Measurements from ENCODE around the gene C1orf159. TPM values are rescaled to one million over a fixed set of nuclear protein-coding genes. Genes with fewer than 3 reads are reported as not detected.

C1orf159 gene
- total and polyA plus RNA-seq, 9 of the 15 experiments (the other 6 are each of a cell fraction or from before 2014, with no cell fraction given), result 0.28 to 54.9 (median 10.6) TPM

DNA sequence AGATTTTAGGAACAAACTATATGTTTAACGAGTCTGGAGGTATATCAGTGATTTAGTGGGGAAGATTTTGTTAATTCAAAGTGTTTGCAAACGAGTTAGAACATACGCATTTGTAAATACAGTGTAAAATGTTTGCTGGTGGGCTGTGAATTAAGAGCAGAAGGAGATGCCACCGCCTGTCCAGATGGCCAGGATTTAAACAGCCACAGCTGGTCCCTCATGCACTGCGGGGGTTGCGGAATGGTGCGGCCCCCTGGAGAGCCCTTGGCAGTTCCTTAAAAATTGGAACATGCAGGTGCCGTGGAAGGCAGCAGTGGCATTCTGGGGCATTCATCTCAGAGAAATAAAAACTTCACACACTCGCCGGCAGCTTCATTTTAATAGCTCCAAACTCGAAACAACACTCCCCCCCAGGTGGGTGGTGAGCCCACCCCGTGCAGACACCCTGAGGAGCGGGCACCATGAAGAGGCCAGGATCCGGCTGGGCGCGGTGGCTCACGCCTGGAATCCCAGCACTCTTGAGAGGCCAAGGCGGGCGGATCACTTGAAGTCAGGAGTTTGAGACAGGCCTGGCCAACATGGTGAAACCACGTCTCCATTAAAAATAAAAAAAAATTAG lies 3.5 kb upstream of the C1orf159 start:
- DNase-seq (ENCODE audit: extremely low read depth in 1 of 4, low spot score in 3 of 4) (no peak), ATAC-seq (no peak), FAIRE-seq (no peak)
- no TSS peak for BruUV-seq (replicated peaks)
- H3K36me3 ChIP-seq (ENCODE audit: control insufficient read depth, insufficient read depth, low read length), result no peaks in the 10 kb centered on the region
- H3K9ac ChIP-seq (ENCODE audit: insufficient read depth in 1 of 2, low read depth in 2 of 2, low read length in 2 of 2), result no peak overlapping the region
- CTCF ChIA-PET (ENCODE audit: low intra/inter-chr PET ratio), result no interaction called here
- H3K79me2 ChIP-seq (ENCODE audit: control insufficient read depth, insufficient read depth, low read length), result peaks cover 12% of the 10 kb centered on the region
- TF ChIP-seq ZNF140 (CRISPR knock-in tag; IDR thresholded peaks at IDR 0.05) (no peak), FOSL1 (tag; conservative IDR thresholded peaks at IDR 0.05) (no peak), EZH2 (IDR thresholded peaks at IDR 0.05; ENCODE audit: borderline replicate concordance, low read depth, low read length) (peak; percentile 62; the same call in 1 of the 2 replicates), NCOA1 (IDR thresholded peaks at IDR 0.05; ENCODE audit: low read depth) (no peak), ZNF583 (CRISPR knock-in tag; IDR thresholded peaks at IDR 0.05) (no peak)
- TF ChIP-seq, protein P1, sequence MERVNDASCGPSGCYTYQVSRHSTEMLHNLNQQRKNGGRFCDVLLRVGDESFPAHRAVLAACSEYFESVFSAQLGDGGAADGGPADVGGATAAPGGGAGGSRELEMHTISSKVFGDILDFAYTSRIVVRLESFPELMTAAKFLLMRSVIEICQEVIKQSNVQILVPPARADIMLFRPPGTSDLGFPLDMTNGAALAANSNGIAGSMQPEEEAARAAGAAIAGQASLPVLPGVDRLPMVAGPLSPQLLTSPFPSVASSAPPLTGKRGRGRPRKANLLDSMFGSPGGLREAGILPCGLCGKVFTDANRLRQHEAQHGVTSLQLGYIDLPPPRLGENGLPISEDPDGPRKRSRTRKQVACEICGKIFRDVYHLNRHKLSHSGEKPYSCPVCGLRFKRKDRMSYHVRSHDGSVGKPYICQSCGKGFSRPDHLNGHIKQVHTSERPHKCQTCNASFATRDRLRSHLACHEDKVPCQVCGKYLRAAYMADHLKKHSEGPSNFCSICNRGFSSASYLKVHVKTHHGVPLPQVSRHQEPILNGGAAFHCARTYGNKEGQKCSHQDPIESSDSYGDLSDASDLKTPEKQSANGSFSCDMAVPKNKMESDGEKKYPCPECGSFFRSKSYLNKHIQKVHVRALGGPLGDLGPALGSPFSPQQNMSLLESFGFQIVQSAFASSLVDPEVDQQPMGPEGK (CRISPR knock-in tag; IDR thresholded peaks at IDR 0.05; ENCODE audit: borderline replicate concordance), result no peak
- H3K9me3 ChIP-seq (replicated peaks; ENCODE audit: control insufficient read depth, insufficient read depth, low read depth, low read length), result peaks cover 14% of the 10 kb centered on the region
- H3K4me3 ChIP-seq, result no peak overlapping the region
- peaks cover 25 to 54% of the 10 kb centered on the region in 2 experiments; a peak in 4 of 5 replicates for H3K27me3 ChIP-seq (ENCODE audit: control insufficient read depth in 2 of 2, insufficient read depth in 2 of 2, low read length in 2 of 2)
- 16% methylated on average over 20 of the region's 20 CpGs for WGBS (ENCODE audit: insufficient coverage, low coverage, missing lambda C conversion rate)
- peaks cover 0 to 59% of the 10 kb centered on the region in 2 experiments; a peak in 3 of 5 replicates for H3K4me1 ChIP-seq (replicated peaks in 1 of 2; ENCODE audit: control insufficient read depth in 2 of 2, insufficient read depth in 2 of 2, low read length in 2 of 2)
- peaks cover 4% of the 10 kb centered on the region; the same call in 1 of the 2 replicates for H4K20me1 ChIP-seq (replicated peaks; ENCODE audit: control insufficient read depth, insufficient read depth, low read length)
- no peaks in the 10 kb centered on the region for H3K9me1 ChIP-seq (ENCODE audit: control insufficient read depth, insufficient read depth, low read length)
- no peak overlapping the region for H3K4me2 ChIP-seq (ENCODE audit: insufficient read depth, low read length)
- POLR2A ChIA-PET, result no interaction called here
- in situ Hi-C loops (cut with MboI) (no loop called here), intact Hi-C loops (cut with micrococcal nuclease) (no loop called here)
- no peak overlapping the region for H3K27ac ChIP-seq (ENCODE audit: extremely low read depth, low read depth, low read length)
- no peak overlapping the region for H2AFZ ChIP-seq (ENCODE audit: low read depth, low read length)
